NCI-H1694 treated with DMSO at 0.1 percent for 48 hours (cell line): ENCODE data around the gene ADI1.
"Not testable (repeated sequence)": the region's sequence is repeated elsewhere in the genome, so short reads cannot be mapped to it uniquely, and the experiment has no call there.

ENCODE experiments used
- DNase-seq: peaks from one replicate; lab custom pipeline; 2025; lab: John Stamatoyannopoulos, UW

The ADI1 gene

DNA sequence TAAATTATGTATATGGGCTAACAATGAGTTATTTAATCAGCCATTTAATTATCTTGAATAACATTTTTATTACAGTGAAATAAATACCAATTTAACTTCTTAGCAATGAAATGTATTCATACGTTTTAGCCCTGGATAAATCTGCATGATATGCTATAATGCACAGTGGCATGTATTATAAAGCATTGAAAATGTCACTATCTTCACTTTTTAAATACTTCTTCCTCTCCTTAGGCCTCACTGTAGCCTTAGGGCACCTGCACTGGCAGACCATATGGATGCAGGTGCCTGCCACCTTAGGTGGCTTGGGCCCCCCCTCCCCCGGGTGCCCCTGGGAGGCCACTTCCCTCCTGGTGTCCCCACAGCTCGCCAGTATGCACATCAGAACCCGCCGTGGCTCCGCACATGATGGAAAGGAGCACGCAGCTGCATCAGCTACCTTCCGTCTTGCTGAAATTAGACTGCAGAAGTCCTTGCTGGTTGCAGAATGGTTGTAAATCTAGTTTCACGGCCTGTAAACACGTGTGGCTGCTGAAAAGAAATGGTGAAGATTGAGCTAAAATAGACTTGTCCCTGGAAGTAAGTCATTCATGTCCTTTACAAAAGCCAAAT, 56.7 kb downstream of the ADI1 start:
- DNase-seq = no peak

DNA sequence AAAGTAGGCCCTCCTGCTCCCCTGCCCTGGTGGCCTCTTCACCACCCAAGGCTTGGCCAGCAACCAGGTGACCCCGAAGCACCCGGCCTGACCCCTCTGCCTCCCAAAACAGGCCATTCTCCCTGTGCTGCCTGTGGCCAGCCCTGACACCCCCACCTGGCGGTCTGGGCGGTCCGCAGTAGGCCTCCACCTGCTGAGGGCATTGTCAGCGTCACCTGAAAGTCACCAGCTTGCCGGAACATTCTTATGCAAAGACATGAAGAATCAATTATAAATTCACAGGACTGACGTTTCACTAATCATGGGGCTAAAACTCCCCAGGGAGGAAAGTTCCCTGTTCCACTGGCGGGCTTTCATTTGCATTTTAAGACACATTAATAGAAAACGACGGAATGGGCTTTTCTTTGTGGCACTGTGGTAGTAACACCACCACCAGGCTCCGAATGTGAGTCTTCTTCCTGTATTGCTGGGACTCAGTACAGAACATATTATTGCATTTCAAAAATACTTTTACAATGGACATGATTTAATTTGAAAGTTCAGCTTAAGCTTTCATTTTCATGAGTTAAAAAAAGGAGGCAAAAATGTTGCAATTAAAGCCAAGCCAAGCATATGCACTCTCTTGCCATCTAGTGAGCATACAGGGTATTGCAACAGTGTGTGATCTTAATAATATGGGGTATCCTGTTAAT, 57.4 kb downstream of the ADI1 start:
- peak; percentile 83 for DNase-seq

DNA sequence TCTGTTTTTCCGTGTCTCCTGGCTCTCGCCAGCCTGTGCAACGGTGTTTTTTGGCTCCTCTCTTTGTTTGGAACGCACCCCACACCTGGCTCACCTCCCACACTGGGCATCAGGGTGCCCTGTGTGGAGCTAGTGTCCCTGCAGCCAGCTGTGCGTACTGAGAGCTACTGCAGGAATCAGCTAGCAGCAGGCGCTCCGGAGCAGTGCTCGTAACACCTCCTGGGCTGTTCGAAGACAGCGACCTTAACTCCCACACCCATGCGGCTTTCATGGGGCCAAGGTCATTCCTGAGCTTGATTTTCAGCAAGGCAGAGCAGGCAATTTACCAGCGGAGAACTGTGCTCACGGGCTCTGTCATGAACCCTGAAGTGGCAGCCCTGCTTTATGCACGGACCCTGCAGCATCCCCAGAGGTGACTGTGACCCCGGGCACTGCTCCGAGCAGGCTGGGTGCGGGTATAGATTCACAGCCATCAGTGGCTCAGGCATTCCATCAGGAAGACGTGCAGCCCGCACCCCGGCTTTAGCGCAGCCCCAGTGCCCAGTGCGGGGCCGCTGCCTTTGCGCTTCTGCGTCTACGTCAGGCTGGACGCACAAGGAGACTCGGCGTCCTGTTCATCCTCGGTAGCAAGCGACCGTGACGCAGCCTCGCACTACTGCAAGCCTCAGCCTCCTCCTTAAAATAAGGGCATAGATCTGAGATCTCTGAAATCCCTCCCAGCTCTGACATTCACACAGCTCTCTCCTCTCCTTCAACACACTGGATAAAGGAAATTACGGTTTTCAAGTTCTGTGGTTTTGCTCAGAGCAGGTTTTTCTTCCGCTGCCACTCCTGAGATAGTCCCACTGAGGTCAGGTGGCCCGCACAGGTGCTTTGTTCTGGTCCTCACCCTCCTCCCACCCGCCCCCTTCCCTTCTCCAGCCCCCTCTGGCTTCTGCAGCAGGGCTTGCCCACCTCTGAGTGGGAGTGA, 58.2 kb downstream of the ADI1 start:
- peak; percentile 22 for DNase-seq

DNA sequence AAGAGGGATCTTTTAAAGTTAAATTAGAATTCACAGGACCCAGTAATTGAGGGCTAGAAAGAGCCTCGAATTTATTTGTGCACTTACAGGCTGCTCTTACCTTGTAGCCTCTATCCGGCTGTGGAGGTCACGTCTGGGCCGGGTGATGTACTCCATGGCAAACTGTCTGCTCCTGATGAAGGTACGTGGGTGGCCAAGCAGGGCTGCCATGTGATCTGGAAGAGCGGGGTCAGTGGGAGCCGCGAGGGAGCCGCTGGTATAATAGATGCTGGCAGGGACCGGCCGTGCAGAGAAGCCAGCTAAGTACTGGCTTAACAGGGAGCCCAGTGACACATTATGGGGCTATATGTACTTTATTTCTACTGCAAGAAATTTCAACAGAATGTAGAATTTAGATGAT, 59.2 kb downstream of the ADI1 start:
- DNase-seq = no peak

DNA sequence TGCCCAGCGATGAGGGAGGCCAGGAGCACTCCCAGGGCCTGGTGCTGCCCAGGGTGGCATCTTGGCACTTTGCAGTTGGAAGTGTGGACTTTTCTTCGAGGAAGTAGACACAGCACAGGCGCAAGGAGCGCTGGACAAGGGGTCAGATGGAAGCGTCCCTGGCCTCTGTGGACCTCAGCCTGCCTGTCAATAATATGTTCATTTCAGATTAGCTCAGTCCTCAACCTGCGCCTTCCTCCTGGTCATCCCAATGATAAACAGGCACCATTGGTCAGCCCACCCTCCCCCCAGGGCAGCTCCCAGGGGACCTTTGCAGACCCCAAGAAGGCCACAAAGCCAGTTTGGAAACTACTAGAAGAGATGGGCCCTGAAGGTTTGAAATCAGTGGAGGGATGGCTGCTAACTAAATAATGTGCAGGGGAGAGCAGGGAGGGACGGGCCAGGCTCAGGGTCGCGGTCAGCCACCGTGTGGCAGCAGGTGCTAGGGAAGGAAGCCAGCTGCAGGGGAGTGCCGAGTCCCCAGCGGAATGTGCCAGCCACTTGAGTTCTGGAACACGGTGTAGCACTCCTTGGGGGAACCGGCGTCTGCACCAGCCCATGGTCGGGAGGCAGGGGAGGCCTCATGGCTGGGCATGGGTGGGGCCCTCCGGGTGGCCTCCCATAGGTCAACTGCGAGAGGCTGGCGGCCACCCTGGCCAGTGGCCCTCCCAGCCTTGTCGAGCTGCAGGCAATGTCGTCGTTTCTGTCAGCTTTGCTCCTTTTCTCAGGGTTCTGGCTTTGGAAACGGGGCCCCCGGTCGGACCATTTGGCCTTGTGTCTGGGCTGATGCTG, 59.9 kb downstream of the ADI1 start:
- DNase-seq = no peak

DNA sequence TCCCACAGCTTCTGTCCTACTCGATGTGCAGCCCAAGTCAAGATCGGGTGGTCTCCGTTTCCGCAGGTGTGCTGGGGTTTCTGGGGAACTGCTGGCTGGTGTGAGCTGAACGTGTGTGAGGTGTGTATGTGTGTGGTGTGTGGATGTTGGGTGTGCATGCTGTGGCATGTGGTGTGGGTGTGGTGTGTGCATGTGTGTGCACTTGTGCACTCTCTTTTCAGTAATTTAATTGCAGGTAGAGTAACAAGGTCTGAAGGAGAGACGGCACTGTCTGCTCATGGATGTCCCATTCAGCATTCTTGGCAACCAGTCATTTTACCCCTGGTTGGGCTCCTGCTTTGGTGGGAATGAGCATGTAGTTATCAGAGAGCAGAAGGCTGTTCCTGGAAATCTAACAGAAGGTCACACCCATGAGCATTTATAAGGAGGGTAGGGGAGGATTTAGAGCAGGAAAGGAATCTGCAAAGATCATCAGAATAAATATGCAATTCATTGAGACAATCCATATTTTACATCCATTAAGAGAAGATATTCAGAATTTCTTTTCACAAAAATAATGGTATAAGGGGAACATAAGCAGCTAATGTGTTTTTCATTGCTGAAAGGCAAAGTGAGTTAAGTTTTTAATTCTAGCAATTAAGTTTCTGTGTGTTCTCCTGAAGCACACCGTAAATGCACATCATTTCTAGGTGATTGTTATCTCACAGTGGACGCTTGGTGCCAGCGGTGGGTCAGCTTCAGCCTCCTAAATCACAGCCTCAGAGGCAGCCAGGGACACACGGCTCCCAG, 60.7 kb downstream of the ADI1 start:
- DNase-seq = peak; percentile 53

DNA sequence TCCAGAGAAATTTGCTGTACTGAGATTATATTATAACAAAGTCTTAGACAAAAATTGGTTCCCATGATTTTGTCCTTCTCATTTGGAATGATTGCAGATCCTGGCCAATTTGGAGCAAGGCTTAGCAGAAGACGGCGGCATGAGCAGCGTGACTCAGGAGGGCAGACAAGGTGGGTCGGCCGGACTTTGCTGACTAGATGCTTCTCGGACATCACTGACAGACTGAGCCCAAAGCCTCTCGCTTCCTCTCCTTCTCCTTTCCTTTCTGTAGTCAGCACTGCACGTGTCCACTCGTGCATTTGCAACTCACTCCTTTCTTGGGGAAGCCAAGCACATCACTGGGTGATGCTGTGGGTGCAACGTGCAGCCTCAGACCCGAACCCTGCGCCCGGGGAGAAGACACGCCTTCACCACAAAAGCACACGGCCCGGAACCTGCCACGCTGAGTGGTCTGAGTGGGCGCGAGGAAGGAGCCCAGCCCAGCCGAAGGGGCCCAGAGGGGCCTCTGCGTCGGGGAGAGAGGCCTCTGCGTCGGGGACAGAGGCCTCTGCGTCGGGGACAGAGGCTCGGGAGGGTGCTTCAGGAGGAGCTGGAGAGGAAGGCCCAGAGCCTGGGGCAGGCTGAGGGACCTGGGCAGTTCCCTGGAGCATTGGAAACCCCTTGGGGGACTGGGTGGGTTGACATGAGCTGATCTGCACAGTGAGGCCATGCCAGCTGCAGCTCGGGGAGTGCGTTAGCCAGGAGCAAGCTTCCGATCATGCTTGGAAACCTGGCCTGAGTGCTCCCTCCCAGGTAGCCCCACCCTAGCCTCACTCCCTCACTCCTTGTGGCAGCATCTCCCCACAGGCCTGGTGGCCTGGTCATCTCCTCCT, 61.6 kb downstream of the ADI1 start:
- DNase-seq = no peak

DNA sequence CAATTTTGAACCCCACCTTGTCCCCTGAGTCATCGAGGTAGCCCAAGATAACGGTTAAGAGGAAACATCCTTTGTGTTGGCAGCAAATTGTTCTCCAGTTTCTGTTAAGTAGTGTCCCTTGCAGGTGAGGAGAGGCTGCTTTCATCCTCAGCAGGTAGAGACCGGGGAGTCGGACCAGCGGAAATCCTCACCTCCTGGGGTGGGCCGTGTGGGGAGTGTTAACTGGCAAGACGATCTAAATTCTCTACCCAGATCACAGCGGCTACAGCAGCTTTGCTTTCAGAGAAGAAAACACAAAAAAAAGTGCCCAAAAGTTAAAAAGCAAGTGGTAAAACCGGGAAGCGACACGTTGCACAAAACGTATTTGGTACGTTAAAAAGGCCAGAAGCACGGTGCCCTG, 63.2 kb downstream of the ADI1 start:
- DNase-seq = no peak

DNA sequence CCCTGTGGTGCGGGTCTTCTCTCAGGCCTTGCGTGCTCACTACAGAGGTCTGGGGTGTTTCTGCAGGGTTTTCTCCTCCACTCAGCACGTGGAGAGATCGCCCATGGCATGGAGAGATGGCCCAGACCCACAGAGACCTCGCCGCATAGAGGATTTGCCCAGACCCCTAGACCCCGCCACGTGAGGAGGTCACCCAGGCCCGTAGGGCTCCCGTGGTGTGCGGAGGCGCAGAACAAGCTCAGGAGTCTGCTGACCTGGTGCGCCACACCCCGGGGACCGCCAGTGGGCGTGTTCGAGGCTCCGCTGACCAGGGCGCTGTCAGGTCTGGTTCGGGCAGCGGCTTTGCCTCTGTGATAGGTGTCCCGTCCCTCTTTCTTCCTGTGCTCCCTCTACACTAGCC, 64.5 kb downstream of the ADI1 start:
- DNase-seq = no peak

DNA sequence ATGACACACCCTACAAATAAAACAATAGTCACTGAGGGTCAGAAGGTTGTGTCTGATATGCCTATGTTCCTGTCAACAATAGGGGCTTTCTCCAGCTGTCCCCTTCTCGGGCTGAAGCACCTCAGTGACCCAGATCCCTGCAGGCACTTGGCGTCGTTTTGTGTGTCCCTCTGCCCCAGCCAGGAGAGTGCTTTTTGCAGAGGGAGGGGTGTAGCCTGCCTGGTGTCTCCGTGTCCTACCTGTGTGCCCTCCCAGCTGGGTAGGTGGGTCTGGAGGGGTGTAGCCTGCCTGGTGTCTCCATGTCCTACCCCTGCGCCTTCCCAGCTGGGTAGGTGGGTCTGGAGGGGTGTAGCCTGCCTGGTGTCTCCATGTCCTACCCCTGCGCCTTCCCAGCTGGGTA, 65.3 kb downstream of the ADI1 start:
- DNase-seq = not testable (repeated sequence)

DNA sequence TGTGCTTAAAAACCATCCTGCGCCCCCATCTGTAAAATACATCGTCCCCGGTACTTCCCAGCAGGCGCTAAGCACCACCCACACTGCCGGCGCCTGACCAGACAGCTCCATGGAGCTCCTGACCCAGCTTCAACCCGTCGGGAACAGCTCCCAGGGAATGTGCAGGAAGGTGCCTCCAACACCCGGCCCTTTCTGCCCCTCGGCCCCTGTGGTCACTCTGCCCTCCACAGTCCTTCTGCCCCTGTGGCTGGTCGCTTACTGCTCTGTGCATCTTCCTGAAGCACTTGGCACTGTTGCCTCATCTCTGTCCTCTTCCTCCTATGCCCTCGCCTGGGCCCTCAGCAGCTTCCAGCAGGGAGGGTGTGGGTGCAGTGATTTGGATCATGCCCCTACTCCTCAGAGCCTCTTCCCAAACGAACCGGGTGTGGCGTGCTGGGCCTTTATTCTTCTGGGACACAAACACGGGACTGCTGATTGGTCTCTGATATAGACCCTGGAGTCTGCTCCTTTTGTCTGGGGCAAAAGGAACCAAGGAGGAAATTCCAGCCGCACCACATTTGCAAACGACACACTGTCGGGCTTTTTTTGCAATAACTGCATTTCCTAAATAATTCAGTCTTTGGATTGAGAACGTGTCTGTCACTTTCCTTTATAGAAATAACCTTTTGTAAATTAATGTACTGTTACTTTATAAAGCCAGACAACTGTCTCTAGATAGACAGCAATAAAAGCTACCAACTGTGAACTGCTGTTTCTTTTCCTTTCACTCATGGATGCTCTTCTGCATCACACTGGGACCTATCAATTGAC, 65.9 kb downstream of the ADI1 start:
- DNase-seq = no peak

DNA sequence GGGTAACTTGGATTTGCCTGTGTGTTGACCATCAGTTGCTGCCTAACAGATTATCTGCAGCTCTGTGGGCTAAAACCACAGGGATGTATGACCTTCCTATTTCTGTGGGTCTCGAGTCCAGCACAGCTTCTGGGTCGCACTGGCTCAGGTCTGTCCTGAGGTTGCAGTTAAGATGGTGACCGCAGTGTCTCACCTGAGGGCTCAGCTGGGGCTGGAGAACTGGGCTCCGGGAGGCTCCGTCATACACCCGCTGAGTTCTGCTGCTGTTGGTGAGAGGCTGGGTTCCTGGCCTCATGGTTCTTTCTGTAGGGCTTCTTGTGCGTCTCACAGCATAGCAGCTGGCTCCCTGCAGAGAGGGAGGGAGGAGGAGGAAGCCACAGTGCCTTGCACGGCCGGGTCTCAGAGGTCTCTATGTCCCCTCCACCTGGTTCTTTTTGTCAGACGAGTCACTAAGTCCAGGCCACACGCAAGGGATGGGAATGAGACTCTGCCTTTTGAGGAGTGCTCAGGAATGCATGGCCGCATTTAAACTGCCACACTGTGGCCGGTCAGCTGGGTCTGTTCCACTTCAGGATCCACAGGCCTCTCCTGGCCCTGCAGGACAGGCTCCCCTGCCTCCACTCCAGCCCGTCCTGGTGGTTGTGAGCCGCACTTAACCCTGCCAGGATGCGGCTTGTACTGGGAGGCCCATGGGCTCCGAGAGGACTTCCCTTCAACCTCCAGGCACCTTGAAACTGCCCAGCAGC, 67.2 kb downstream of the ADI1 start:
- no peak for DNase-seq

DNA sequence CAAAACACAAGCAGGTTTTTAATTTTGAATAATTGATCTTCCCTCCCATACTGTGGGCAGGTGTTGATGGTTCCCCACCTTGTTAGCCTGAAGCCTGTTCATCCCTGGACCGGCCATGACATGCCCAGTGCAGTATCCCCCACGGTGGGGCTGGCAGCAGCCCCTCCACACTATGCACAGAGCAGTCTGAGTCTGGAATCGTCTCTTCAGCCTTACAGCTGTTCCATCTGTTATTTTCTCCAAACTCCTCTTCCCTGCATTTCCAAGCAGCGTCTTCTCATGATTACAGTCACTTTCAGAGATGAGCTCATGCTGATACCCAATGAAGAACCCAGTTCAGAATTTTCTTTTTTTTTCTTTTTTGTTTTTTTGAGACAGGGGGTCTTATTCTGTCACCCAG, 68.2 kb downstream of the ADI1 start:
- peak; percentile 67 for DNase-seq

DNA sequence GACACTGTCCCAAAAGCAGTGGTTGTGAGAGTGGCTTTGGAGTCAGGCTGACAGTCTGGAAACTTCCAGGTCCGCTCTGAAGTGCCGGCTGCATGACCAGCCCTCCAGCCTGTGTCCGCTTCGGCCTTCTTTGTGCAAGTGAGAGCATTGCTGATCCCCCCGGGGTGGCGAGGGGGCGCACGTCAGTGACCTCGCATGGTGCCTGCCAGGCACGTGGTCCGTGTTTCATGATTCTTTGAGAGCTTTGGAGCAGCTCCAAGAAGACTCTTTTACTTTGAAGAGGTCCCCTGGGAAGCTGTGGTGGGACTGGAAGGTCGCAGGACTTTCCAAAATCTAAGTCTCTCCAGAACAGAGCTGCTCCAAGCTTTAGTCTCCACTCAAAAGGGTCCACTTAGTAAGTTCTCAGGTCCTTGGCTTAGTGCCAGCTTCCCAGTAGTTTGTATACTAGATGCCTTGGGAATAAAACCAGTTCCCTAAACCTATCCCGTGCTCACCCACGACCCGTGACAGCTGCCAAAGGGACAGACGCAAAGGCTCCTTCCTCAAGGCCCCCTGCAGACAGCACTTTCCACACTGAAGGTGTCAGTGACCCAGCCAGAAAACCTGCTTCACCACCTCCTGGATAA, 68.8 kb downstream of the ADI1 start:
- DNase-seq = peak; percentile 26

DNA sequence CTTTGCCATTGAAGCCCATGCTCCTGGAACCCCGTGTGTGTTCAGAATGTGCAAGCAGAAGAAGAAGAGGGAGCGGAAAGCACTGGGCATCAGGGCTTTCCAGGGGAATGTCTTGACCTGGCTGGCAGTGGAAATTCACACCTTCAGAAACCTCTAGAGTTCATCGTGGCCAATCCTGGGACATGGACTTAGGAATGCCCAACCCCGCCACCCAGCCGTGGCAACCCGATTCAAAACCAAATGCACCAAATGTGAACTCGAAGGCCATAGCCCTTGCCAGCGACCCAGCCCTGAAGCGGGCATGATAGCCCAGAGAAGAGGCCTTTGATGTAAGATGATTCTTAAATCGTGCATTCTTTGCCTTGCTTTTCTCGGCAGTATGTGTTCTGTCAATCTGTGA, 69.4 kb downstream of the ADI1 start:
- DNase-seq = no peak

DNA sequence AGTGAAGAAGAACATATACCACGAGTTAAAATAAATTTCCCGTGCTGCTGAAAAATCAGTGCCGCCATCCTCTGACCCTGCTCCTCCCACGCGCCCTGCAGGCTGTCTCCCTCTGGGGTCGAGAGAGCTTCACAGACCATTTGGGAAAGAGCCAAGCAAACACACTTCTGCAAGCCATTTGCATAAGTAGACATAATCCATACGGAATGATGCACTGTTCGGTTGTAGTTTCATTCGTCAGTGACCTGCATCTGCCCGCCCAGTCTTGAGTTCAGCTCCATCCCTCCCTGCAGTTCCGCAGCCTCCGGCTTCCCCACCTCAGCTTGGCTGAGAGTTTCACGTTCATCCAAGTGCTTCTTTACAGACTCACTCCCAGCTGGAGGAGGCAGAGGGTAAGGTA, 70.2 kb downstream of the ADI1 start:
- no peak for DNase-seq

DNA sequence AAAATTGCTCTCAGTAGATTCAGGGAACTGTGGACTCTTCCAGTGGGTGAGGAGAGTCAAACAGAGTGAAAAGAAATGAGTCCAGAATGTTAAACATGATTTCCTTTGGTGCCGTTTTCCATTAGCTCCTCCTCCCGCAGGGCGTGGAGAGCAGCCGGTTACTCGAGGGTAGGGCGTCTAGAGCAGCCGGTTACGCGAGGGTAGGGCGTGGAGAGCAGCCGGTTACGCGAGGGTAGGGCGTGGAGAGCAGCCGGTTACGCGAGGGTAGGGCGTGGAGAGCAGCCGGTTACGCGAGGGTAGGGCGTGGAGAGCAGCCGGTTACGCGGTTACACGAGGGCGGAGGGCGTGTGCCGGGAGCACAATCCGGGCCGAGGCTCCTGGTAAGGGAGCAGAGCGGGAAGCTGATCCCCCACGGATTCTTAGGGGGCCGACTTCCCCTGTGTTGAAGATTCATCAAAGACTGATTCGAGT, 70.9 kb downstream of the ADI1 start:
- not testable (repeated sequence) for DNase-seq

DNA sequence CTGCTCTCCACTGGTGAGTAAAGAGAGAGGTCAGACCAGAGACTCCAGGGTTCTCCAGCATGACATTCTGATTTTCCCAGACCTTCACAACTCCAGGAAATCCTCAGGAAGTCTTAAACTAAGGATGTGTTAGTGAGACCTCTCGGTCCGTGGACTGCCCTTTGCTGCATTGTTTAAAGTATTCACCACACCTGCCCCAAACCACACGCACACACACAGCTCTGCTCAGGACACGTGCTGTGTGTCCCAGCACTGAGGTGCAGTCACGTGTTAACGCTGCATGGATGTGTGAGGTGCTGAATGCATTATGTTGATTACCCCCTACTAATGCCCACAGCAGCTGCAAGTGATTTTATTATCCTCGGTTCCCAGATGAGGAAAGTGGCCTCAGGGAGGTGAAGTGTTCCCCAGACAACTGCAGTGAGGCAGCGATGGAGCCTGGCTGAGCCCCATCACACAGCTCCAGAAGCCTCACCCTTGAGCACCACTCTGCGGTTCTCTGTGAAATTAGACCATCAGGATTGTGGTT, 71.5 kb downstream of the ADI1 start:
- DNase-seq = no peak
